Ecto neural progenitor cell (in vitro differentiated cells): Measurements from ENCODE around the gene SUPT4H1.
A peak's percentile ranks its signal among the peaks of the same experiment; 100 is the strongest.

Experiments
- DNase-seq: peaks from one replicate; pipeline ENCODE4 v3.0.0-alpha.2; 2018; ENCODE audit warnings: low spot score

Gene SUPT4H1

DNA sequence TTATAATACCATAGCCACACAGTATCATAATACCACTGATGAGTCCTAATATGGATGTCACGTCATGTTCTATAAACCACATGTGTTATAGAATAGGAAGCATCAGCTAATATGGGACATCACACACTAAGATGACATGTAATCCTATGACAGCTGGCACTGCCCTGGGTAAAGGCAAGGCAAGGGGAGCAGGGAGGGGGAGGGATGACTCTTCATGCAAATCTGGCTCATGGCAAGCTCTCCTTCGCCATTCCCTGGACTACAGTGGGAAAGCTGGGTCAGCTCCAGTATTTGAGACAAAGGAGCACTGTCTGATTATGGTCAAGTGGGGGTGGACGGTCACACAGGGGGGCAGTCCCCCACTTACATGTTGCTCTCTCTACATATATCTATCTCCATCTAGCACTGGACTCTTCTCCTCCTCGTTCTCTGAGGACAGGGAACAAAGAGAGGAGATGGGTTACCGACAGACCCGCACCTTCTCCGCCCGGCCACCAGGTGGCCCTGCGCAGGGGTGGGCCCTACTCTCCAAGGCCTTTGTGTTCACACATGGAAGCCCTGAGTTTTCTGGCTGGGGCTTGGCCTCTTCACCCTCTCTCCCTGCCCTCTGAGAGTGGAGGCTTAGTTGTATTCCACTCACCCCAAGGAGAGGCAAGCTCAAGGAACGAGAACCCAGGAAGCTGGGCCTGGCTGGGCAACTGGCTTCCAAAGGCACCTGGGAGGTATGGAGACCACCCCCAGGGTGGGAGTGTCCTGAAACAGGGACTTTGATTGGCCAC, 47.8 kb downstream of the SUPT4H1 start:
- DNase-seq, result peak; percentile 81

DNA sequence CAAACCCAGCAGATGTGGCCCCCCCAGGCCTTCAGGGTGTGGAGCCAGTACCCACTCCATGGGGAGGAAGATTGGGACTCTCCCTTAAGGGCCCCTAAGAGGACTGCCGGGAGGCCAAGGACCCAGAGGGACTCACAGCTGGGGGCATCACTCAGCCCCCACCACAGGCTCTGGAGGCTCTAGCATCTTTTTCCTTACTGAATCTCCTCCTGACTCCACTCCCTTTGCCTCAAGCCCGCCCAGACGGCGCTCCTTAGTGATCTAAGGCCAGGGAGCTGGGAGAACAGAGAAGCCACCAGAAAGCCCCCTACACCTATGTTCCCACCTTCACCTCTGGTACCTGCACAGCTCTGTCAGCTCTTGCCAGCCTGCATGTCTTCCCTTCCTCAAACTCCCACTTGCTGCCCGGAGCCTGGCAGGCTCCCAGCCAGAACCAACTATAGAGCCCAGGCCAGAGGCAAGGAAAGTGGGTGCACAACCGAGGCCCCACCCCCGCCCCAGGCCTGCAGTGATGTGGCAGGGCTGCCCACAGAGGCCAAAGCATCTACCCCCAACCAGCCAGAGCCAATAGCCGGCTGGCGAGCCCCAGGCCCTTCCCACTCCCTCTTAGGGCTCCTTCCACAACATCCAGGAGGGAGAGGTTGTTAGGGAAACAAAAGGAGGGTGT, 48.9 kb downstream of the SUPT4H1 start:
- peak; percentile 49 for DNase-seq

DNA sequence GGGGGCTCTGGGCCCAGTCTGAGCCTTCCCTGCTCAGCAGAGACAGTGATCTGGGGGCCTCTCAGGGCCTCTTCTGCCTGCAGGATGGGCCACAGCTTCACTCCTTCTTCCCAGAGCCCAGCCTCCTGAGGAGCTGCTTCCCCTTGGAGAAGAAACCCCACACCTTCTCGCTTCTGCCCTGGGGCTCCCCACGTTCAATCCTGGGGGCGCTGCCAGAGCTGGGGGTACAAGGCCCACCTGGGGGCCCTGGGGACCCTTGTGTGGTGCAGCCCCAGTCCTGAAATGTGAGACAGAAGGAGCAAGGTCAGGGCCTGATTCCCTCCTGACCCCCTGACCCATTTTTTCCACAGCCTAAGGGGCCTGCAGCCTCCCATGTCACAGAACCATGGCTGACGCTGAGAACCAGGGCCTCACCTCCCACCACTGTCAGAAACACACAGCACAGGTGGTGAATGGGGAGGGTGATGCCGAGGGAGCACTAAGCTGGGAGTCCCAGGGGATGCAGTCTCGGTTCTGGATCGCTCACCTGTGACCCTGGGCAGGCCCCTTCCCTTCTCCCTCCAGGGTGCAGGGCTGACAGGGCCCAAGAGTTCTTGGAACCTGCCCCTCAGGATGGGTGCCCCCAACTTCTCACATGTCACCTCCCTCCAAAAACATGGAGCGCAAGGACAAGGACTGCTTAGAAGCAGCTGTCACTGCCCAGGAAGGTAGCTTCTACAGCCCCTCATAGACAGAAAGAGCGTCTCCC, 49.7 kb downstream of the SUPT4H1 start:
- peak; percentile 41 for DNase-seq

DNA sequence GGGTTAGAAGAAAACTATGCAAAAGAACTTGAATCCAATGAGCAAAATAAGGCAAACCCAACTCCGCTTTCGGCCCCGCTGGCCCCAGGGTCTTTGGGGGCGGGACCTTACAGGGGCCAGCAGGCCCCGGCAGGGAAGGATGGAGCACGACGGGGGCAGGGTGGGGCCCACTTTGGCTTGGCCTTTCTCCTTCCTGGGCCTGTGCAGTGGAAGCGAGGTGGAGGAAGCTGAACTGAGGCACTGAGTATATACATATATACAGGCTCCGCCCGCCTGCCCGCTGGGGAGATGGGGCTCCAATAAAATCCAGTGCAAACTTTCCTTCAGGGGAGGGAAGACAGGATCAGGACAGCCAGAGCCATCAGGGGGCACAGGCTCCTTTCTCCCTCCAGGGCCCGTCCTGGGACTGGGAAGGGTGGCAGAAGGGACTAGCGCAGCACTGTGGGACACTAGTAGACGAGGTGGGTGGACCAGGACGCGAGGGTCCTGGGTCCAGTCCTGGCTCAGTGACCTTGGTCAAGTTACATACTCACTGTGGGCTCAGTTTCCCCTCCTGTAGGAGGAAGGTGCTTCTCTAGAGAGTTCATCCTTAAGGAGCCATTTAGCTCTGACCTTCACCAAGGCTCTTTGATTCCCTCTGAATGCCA, 50.4 kb downstream of the SUPT4H1 start:
- DNase-seq, result peak; percentile 44

DNA sequence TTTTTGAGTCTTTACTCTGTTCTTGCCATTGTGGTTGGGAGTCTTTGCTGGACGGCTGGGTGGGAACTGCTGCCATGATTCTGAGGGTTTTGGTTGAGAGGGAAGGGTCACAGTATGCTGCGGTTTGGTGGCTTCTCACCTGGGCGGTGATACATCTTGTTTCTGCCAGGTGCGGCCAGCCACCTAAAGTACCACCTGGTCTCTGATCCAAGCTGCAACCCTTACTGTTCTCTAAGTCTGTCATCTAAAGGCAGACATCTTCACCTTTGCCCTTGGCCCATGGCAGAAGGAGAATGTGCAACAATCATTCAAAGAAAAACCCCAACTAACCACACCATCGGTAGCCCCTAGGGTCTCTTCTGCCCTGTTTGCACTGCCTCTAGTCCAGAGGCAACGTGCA, 51.7 kb downstream of the SUPT4H1 start:
- DNase-seq, result no peak
